K562 (cell line): ENCODE results near the gene AGA. TPM values are rescaled to one million over a fixed set of nuclear protein-coding genes. Genes with fewer than 3 reads are reported as not detected.

Source experiments
- CXXC5 ChIP-seq: fragments of 250-450 bp; sonication (Bioruptor Pico); IDR thresholded peaks from 2 replicates; pipeline ENCODE4 v1.8.0; 2022; ENCODE audit warnings: inconsistent platforms, mild to moderate bottlenecking, moderate library complexity
- DMBX1 ChIP-seq: fragments of 250-450 bp; sonication (Bioruptor Pico); IDR thresholded peaks from 2 replicates; pipeline ENCODE4 v1.8.0; 2022; ENCODE audit warnings: inconsistent platforms, mild to moderate bottlenecking, moderate library complexity, borderline replicate concordance
- HDAC8 ChIP-seq: fragments of 450-650 bp; IDR thresholded peaks from 2 replicates; pipeline ENCODE4 v1.6.1; 2016; ENCODE audit warnings: mild to moderate bottlenecking, missing genetic modification characterization, moderate library complexity, missing compliant biosample characterization
- KDM5B ChIP-seq: fragments of 200-600 bp; sonication (generic); IDR thresholded peaks from 2 replicates; pipeline ENCODE4 v1.6.1; 2012; ENCODE audit warnings: low read depth, mild to moderate bottlenecking, moderate library complexity, low read length, control low read depth, inconsistent platforms; ENCODE audit not compliant: insufficient replicate concordance
- KLF6 ChIP-seq: fragments of 250-450 bp; sonication (Bioruptor Pico); IDR thresholded peaks from 2 replicates; pipeline ENCODE4 v1.4.0; 2020; ENCODE audit warnings: mild to moderate bottlenecking, moderate library complexity, borderline replicate concordance
- NR4A1 ChIP-seq, 2 experiments: fragments of 250-450 bp in 1 of 2; fragments of 450-650 bp in 1 of 2; sonication (Bioruptor Pico) in 1 of 2; IDR thresholded peaks; 2 replicates each; pipeline versions ENCODE4 v1.4.0 to v1.6.1; 2016 to 2020; ENCODE audit warnings: mild to moderate bottlenecking in 2 of 2, missing compliant biosample characterization in 1 of 2, missing genetic modification characterization in 1 of 2, moderate library complexity in 1 of 2
- SMAD3 ChIP-seq: fragments of 450-650 bp; formaldehyde crosslinking; conservative IDR thresholded peaks from 2 replicates; pipeline ENCODE4 v1.4.0; 2020; ENCODE audit warnings: mild to moderate bottlenecking
- SMAD4 ChIP-seq: fragments of 250-450 bp; sonication (Bioruptor Pico); conservative IDR thresholded peaks from 2 replicates; pipeline ENCODE4 v1.8.0; 2021; ENCODE audit warnings: inconsistent platforms, mild to moderate bottlenecking, moderate library complexity
- ZNF239 ChIP-seq: fragments of 250-450 bp; sonication (Bioruptor Pico); IDR thresholded peaks from 2 replicates; pipeline ENCODE4 v1.4.0; 2020; ENCODE audit warnings: mild to moderate bottlenecking
- polyA plus RNA-seq, 8 experiments: library from polyadenylated mRNA; depleted of rRNA in 4 of 8; stranded (reverse) in 5 of 8; unstranded in 3 of 8; fragments of >200 nt; fragmentation: Nextera tagmentation in 2 of 8; fragmentation: Illumina TruSeq in 1 of 8; extraction: Ambion mirVana in 2 of 8; extraction: Trizol in 1 of 8; gene quantifications; 2 replicates each; pipeline versions ENCODE4 v1.2.1 to v1.2.3, GENCODE V29; 2011 to 2014; ENCODE audit warnings: inconsistent platforms in 1 of 8, missing spikeins in 1 of 8
- total RNA-seq, 7 experiments: library from RNA; depleted of rRNA in 6 of 7; stranded (reverse); fragments of >200 nt in 6 of 7; fragmentation: Illumina TruSeq in 2 of 7; extraction: Trizol in 2 of 7; gene quantifications; 2 replicates each; pipeline versions ENCODE4 v1.2.1 to v1.2.3, GENCODE V29; 2011 to 2021; ENCODE audit warnings: low replicate concordance in 1 of 7
- TF ChIP-seq, protein P1 (sequence below): fragments of 450-650 bp; IDR thresholded peaks from 2 replicates; pipeline ENCODE4 v1.6.1; 2017; ENCODE audit warnings: antibody characterized with exemption, mild to moderate bottlenecking
- TF ChIP-seq, protein P2 (sequence below), 3 experiments: fragments of 200-800 bp in 1 of 3; sonication (Bioruptor generic) in 1 of 3; sonication (generic) in 1 of 3; formaldehyde crosslinking in 1 of 3; IDR thresholded peaks; 2 replicates each; pipeline versions ENCODE4 v1.6.1 to v1.8.0; 2016 to 2022; ENCODE audit warnings: mild to moderate bottlenecking in 2 of 3, missing compliant biosample characterization in 2 of 3, missing genetic modification characterization in 2 of 3, missing genetic modification reagents in 1 of 3

AGA gene
- total and polyA plus RNA-seq, 9 of the 15 experiments (the other 6 are each of a cell fraction or from before 2014, with no cell fraction given), result 8.5 to 25.0 (median 12.6) TPM

DNA sequence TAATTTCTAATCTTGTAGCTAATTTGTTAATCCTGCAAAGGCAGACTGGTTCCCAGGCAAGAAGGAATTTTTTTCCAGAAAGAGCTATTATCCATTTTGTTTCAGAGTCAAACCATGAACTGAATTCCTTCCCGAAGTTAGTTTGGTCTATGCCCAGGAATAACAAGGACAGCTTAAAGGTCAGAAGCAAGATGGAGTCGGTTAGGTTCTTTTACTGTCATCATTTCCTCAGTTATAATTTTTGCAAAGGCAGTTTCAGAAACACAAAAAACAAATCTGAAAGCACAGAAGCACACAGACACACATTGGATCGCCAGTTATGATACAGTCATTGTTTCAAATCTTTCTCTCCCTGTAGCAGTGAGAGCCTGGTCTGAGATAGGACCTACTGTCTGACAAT lies 37.9 kb downstream of the AGA start (continued):
- TF ChIP-seq SMAD3 (CRISPR knock-in tag) (no peak), SMAD4 (CRISPR knock-in tag) (peak; percentile 78), HDAC8 (tag) (no peak), ZNF239 (peak; percentile 54), KLF6 (CRISPR knock-in tag) (peak; percentile 64; the same call in 1 of the 2 replicates), NR4A1 (CRISPR knock-in tag; IDR thresholded peaks at IDR 0.05) (no peak), NR4A1 (tag; IDR thresholded peaks at IDR 0.05) (peak; percentile 69; the same call in 1 of the 2 replicates), DMBX1 (CRISPR knock-in tag) (peak; percentile 82; the same call in 1 of the 2 replicates), CXXC5 (CRISPR knock-in tag) (0 out of 2 replicates have a peak, but pooled peaks have one; percentile 43), KDM5B (no peak)
- TF ChIP-seq, protein P1, sequence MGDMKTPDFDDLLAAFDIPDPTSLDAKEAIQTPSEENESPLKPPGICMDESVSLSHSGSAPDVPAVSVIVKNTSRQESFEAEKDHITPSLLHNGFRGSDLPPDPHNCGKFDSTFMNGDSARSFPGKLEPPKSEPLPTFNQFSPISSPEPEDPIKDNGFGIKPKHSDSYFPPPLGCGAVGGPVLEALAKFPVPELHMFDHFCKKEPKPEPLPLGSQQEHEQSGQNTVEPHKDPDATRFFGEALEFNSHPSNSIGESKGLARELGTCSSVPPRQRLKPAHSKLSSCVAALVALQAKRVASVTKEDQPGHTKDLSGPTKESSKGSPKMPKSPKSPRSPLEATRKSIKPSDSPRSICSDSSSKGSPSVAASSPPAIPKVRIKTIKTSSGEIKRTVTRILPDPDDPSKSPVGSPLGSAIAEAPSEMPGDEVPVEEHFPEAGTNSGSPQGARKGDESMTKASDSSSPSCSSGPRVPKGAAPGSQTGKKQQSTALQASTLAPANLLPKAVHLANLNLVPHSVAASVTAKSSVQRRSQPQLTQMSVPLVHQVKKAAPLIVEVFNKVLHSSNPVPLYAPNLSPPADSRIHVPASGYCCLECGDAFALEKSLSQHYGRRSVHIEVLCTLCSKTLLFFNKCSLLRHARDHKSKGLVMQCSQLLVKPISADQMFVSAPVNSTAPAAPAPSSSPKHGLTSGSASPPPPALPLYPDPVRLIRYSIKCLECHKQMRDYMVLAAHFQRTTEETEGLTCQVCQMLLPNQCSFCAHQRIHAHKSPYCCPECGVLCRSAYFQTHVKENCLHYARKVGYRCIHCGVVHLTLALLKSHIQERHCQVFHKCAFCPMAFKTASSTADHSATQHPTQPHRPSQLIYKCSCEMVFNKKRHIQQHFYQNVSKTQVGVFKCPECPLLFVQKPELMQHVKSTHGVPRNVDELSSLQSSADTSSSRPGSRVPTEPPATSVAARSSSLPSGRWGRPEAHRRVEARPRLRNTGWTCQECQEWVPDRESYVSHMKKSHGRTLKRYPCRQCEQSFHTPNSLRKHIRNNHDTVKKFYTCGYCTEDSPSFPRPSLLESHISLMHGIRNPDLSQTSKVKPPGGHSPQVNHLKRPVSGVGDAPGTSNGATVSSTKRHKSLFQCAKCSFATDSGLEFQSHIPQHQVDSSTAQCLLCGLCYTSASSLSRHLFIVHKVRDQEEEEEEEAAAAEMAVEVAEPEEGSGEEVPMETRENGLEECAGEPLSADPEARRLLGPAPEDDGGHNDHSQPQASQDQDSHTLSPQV, result 0 out of 2 replicates have a peak, but pooled peaks have one; percentile 25
- TF ChIP-seq, protein P2, sequence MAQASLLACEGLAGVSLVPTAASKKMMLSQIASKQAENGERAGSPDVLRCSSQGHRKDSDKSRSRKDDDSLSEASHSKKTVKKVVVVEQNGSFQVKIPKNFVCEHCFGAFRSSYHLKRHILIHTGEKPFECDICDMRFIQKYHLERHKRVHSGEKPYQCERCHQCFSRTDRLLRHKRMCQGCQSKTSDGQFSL (CRISPR knock-in tag; IDR thresholded peaks at IDR 0.05), result no peak
- TF ChIP-seq, protein P2 (tag; IDR thresholded peaks at IDR 0.05), result peak in 1 of 2 experiments; percentile 78; a peak in 2 of 4 replicates
